Stimulated activated CD4-positive, alpha-beta T cell treated with anti-CD3 and anti-CD28 coated beads, Interleukin-15, amount 100 ng/mL, for 48 hours (primary cell): Measurements from ENCODE around the gene CLPTM1.
A peak's percentile ranks its signal among the peaks of the same experiment; 100 is the strongest.

ENCODE experiments used
- DNase-seq, 2 donors: peaks; one replicate each; pipeline ENCODE4 v3.0.0-alpha.2; 2020; ENCODE audit warnings: low read depth in 2 of 2

The CLPTM1 gene

DNA sequence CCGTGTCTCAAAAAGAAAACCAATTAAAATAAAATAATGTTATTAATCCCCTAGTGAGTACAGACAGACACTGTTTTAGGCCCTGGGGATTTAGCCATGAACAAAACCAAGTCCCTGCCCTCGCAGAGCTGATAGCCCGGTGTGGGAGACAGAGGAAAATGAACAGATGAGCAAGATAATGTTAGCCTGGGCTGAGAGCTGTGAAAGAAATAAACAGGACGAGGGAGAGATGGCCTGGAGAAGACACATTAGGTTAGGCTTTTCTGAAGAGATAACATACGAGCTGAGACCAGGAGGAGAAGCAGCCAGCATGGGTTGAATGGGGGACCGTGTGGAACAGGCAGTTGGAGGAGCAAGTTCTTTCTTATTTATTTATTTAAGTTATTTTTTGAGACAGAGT lies 55.1 kb downstream of the CLPTM1 start:
- no peak for DNase-seq

GRCh38 chr19:45011959-45012358 lies 56.8 kb downstream of the CLPTM1 start:
- no peak for DNase-seq

DNA sequence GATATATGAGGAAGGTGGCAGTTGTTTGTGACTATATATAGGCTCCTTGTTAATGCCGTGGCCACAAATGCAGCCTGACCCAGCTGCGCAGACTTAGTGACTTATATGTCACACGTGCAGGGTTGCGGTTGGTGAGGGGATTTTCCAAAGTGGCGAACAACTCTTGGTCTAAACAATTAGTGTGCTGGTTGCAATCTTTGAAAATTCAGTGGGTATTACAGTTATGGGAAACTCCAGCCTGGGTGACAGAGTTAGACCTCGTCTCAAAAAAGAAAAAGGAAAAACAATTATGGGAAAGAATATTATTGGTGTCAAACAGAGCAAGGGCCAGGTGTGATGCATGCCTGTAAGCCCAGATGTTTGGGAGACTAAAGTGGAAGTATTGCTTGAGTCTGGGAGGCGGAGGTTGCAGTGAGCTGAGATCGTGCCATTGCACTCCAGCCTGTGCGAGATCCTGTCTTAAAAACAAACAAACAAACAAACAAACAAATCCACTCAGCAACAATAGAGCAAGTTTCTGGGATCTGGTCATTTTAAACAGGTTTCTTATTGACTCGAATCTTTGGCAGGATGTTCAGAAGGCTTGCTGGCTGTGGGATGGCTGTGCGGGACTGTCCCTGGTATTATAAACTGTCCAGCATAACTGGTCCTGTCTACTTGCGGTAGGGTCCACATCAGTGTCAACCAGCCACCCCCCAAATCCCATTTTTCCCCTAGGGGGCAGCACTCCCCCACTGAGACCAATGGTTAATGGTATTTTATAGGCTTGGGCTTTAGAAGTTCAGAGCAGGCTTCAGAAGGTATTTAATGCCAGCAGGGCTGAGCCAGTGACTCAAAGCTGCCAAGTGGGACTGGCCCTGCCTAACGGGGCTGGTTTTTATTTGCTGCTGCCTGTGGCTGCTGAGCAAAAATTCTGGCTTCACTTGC lies 61.5 kb downstream of the CLPTM1 start:
- DNase-seq = peak; percentile 29 to 45

GRCh38 chr19:45019187-45019586 lies 64.0 kb downstream of the CLPTM1 start:
- DNase-seq = no peak

DNA sequence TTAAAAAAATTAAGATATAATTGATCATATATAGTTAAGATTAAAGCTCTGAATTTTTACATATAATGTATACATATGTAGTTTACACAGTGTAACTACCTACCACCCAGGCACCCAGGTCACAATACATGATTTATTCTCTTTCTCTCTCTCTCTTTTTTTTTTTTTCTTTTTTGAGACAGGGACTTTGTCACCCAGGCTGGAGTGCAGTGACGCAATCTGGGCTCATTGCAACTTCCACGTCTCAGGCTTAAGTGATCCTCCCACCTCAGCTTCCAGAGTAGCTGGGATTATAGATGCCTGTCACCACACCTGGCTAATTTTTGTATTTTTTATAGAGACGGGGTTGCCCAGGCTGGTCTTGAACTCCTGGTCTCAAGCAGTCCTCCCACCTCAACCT lies 64.9 kb downstream of the CLPTM1 start:
- no peak for DNase-seq

DNA sequence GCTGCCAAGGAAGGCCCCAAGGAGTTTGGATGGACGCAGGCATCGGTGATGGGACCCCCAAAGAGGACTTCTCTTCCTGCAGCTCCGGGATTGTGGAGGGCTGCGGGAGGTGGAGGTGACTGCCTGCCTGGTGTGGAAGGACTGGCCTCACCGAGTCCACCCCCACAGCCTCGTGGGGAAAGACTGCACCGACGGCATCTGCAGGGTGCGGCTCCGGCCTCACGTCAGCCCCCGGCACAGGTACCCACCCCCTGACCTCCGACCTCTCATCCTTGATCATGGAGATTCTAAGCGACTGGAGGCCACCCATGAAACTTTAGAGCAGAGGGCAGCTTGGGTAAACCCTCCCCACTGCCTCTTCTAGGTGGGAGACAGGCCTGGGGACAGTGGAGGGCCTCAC lies 66.8 kb downstream of the CLPTM1 start:
- no peak for DNase-seq

GRCh38 chr19:45023048-45023447 lies 67.9 kb downstream of the CLPTM1 start:
- no peak for DNase-seq

DNA sequence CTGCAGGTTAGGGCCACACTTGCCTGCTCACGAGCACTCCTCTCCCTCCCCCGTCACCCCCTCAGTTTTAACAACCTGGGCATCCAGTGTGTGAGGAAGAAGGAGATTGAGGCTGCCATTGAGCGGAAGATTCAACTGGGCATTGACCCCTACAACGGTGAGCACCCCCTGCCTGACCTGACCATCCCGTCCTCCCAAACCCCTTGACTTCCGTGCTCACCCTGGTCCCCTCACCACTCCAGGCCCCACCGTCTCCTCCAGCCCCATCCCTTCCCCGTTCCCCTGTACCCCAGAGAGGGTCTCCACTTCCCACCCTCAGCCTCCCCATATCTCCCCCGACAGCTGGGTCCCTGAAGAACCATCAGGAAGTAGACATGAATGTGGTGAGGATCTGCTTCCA lies 70.1 kb downstream of the CLPTM1 start:
- no peak for DNase-seq

DNA sequence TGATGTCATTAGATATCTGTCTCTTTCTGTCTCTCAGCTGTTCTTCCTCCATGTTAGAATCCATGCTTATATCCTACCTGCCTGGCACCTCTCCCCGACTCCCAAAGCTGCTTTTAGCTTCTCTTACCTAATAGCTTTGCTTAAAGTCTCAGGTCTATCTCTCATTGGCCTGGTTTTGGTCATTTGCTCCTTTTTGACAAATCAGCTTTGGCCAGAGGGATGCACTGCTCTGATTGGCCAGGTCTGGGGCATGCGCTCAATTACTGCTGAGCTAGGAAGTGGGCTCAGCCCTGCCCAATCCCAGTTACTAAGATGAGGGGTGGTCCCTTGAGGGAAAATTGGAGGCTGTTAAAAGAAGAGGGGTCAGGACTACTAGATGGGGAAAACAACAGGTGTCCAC lies 72.2 kb downstream of the CLPTM1 start:
- DNase-seq = no peak

DNA sequence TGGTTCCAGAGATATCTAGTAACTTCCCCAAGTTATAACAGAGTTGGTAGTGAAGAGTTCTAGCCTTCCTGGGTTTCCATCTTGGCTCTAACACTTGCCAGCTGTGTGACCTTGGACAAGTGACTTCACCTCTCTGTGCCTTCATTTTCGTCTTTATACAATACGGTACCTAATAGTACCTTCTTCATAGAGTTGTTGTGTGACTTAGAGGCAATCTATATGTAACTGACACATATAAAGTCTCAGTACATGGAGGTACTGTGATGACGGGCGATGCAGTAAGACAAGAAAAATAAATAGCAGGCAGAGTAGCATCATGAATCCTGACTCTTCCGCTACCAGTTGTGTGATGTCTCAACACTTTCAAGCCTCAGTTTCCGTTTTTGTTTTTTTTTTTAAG lies 75.6 kb downstream of the CLPTM1 start:
- no peak for DNase-seq

GRCh38 chr19:45032421-45032820 lies 77.2 kb downstream of the CLPTM1 start:
- no peak for DNase-seq

DNA sequence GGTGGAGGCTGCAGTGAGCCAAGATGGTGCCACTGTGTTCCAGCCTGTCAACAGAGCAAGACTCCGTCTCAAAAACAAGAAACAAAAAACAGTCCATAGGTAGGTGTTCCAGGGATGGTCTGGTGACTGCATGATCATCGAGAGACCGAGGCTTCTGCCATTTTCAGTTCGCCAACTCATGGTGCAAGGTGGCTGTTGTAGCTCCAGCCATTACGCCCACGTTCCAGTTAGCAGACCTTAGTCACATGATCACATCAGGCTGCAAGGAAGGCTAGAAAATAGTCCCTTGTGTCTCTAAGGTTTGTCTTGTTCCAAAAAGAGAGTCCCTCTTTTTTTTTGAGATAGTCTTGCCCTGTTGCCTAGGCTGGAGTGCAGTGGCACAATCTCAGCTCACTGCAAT lies 80.6 kb downstream of the CLPTM1 start:
- DNase-seq = no peak

DNA sequence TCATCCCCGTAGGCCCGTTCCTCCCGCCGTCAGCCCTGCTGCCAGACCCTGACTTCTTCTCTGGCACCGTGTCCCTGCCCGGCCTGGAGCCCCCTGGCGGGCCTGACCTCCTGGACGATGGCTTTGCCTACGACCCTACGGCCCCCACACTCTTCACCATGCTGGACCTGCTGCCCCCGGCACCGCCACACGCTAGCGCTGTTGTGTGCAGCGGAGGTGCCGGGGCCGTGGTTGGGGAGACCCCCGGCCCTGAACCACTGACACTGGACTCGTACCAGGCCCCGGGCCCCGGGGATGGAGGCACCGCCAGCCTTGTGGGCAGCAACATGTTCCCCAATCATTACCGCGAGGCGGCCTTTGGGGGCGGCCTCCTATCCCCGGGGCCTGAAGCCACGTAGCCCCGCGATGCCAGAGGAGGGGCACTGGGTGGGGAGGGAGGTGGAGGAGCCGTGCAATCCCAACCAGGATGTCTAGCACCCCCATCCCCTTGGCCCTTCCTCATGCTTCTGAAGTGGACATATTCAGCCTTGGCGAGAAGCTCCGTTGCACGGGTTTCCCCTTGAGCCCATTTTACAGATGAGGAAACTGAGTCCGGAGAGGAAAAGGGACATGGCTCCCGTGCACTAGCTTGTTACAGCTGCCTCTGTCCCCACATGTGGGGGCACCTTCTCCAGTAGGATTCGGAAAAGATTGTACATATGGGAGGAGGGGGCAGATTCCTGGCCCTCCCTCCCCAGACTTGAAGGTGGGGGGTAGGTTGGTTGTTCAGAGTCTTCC lies 82.4 kb downstream of the CLPTM1 start:
- DNase-seq = no peak

DNA sequence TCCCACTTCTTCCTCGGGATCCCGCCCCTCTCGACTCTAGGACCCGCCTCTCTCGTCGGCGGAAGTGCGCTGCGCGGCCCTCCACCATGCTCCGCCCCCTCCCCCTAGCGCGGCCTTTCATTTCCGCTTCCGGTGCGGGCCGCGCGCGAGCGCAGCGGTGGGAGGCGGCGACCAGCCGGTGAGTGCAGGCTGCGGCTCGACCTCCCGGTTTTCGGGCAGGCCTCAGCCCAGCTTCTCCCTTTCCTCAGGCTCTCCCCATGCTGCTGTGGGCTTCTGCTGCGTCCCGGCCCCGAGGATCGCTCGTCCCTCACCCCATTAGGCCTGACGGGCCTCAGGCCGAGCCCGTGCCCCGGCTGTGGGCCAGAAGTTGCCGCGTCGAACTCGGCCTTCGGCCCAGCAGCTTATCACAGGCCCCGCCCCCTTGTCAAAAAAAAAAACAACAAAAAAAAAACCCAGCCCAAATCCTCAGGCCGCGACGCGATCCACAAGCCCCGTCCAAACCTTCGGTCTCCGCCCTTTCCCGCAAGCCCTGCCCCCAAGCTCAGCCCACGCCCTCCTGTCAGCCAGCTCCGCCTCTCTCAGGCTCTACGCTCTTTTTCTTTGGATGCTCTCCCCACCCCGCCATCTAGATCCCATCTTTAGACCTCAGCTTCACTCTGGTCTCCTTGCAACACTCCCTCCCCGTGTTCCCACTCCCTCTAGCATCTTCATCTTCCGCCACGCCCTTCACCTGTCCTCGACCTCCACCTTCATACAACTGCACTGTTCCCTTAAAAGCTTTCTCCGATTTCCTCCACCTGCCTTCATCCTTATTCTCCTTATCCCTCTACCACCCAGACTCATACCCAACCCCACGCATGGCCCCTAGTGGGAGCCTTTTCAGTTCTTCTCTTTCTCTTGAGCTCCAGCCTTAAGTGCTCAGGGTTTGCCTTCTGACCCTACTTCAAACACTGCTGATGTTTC lies 84.0 kb downstream of the CLPTM1 start, which contains the start of gene CLASRP:
Gene CLASRP (plus strand): TSS at position 115 of the 963 bp plus-strand sequence. CDS start 1,168 bp downstream, outside the sequence.
- DNase-seq = peak; percentile 79 to 87

DNA sequence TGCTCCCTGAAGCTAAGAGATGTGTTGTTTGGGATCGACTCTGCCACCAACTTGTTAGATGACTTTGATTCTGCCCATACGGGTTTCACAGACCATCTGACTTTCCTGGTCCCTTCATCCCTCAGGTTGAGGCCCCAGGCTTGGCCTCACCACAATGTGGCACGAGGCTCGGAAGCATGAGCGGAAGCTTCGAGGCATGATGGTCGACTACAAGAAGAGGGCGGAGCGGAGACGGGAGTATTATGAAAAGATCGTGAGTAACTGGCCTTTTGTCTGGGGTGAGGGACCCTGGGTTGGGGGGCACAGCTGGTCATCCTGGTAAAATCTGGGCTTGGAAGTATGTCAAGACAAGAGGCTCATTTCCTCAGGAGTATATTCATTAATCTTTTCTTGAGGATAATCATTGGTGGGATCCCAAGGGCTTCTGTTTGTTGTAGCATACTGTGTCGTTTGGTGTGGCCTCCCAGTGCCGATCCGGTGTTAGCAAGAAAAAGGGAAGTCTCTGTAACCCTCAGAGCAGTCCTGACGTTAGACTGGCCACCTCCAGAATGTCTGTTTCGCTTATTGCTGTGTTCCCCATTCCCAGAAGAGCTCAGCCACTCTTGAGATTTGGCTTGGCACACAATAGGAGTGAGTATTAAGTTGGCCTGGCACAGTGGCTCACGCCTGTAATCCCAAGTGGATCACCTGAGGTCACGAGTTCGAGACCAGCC lies 85.0 kb downstream of the CLPTM1 start:
- no peak for DNase-seq

- DNase-seq = no peak
These were observed 85.9 kb downstream of the CLPTM1 start for GRCh38 chr19:45041125-45041524.
